Transverse colon (tissue), 4 donors: ENCODE data around the gene PLXNB2. TPM values are rescaled to one million over a fixed set of nuclear protein-coding genes. Genes with fewer than 3 reads are reported as not detected.

ENCODE experiments used
- DNase-seq: peaks from one replicate; pipeline ENCODE4 v3.0.0-alpha.2; 2019
- H3K27ac ChIP-seq, 4 donors: fragments of 200-600 bp; sonication (generic); 2 replicates each; pipeline ENCODE4 v1.5.1; 2016 to 2018; ENCODE audit warnings: inconsistent platforms in 4 of 4
- H3K27me3 ChIP-seq: fragments of 200-600 bp; sonication (generic); 2 replicates; pipeline ENCODE4 v1.5.1; 2017; ENCODE audit warnings: inconsistent platforms
- H3K36me3 ChIP-seq, 4 donors: fragments of 200-600 bp; sonication (generic); 2 replicates each; pipeline ENCODE4 v1.5.1; 2017 to 2019; ENCODE audit warnings: inconsistent platforms in 4 of 4
- H3K4me1 ChIP-seq, 4 donors: fragments of 200-600 bp; sonication (generic); 2 replicates each; pipeline ENCODE4 v1.5.1; 2017 to 2020; ENCODE audit warnings: inconsistent platforms in 4 of 4
- H3K4me3 ChIP-seq, 4 donors: fragments of 200-600 bp; sonication (generic); 1 replicate in 1 of 4; 2 replicates in 3 of 4; pipeline versions ENCODE4 v1.5.1 to v1.6.1; 2017 to 2019; ENCODE audit warnings: inconsistent platforms in 4 of 4
- H3K9me3 ChIP-seq, 2 donors: fragments of 200-600 bp; sonication (generic); 2 replicates each; pipeline ENCODE4 v1.5.1; 2017 to 2019; ENCODE audit warnings: inconsistent platforms in 2 of 2
- CTCF ChIP-seq, 5 experiments: fragments of 200-600 bp in 3 of 5; fragments of 450-650 bp in 2 of 5; sonication (generic) in 3 of 5; IDR thresholded peaks; 1 replicate in 2 of 5; 2 replicates in 3 of 5; pipeline ENCODE4 v1.5.1; 2016 to 2017; ENCODE audit warnings: antibody characterized with exemption in 5 of 5, inconsistent platforms in 3 of 5, mild to moderate bottlenecking in 2 of 5, moderate library complexity in 1 of 5
- EP300 ChIP-seq: sonication (generic); formaldehyde crosslinking; IDR thresholded peaks from one replicate; pipeline ENCODE4 v1.6.1; 2017; ENCODE audit warnings: antibody characterized with exemption, low read depth
- POLR2A ChIP-seq: fragments of 450-650 bp; IDR thresholded peaks from one replicate; pipeline ENCODE4 v1.6.1; 2016; ENCODE audit warnings: antibody characterized with exemption, mild to moderate bottlenecking, moderate library complexity
- POLR2AphosphoS5 ChIP-seq, 3 donors: sonication (generic); formaldehyde crosslinking; IDR thresholded peaks; one replicate each; pipeline ENCODE4 v1.6.1; 2016; ENCODE audit warnings: antibody characterized with exemption in 3 of 3
- WGBS, 2 donors: methylation state at CpG; one replicate each; pipeline ENCODE4 v1.1.5; 2018; ENCODE audit warnings: low coverage in 1 of 2; 5-methylcytosine and 5-hydroxymethylcytosine counted together
- in situ Hi-C, 4 donors: fragments of 200-750 bp; cut with MboI; loops; one replicate each; pipeline versions ENCODE4 v1.15.0 to v1.15.1; 2017; ENCODE audit warnings: low sequenced_read_pairs in 3 of 4, low pct_ligation_motif_present in 1 of 4, low pct_unique_long_range_greater_than_20kb in 1 of 4
- intact Hi-C: fragments of 100-400 bp; cut with DNase I; formaldehyde crosslinking; loops from one replicate; pipeline ENCODE4 v1.15.1; 2023; ENCODE audit warnings: low total_unique reads
- total RNA-seq, 4 donors: library from RNA; depleted of rRNA; stranded (reverse); fragments of >200 nt; gene quantifications; one replicate each; pipeline ENCODE4 v1.1.0, GENCODE V29; 2016

The PLXNB2 gene
- total RNA-seq, 4 donors from 2014 or later: 305 to 880 (median 460) TPM

DNA sequence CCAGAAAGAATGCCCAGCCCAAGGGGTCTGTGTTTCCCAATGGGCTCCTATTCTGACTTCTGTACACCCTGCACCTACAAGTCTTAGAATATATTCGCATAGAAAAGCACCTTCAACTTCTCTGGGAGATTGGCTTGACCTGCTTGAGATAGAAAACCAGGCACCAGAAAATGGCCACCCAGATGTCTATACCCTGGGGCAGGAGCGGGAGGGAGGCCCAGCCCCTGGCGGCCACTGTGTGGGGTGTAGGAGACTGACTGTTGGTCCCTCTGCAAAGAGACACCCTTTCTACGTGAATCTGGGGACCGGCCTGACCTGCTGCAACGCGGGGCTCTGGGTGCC is 10.9 kb upstream of the PLXNB2 start:
- DNase-seq: no peak
- Histone ChIP-seq H3K27ac (no peak overlapping the region), H3K9me3 (no peaks in the 10 kb centered on the region), H3K36me3 (no peaks in the 10 kb centered on the region), H3K4me3 (no peak overlapping the region), H3K27me3 (no peaks in the 10 kb centered on the region), H3K4me1 (peaks cover 6 to 15% (median 12%) of the 10 kb centered on the region in 4 donors)
- WGBS, 2 donors: 84 to 100% methylated on average over 1 to 7 of the region's 7 CpGs
- TF ChIP-seq POLR2A: no peak
- TF ChIP-seq EP300: no peak
- no peak for TF ChIP-seq POLR2AphosphoS5 (IDR thresholded peaks at IDR 0.05)
- no peak for TF ChIP-seq CTCF (IDR thresholded peaks at IDR 0.05)
- intact Hi-C loops (no loop called here), in situ Hi-C loops (no loop called here)

GRCh38 chr22:50317674-50318073 is 10.2 kb upstream of the PLXNB2 start:
- H3K27ac ChIP-seq: no peak overlapping the region
- no peaks in the 10 kb centered on the region for H3K36me3 ChIP-seq
- no peaks in the 10 kb centered on the region for H3K27me3 ChIP-seq
- no peaks in the 10 kb centered on the region for H3K9me3 ChIP-seq
- H3K4me3 ChIP-seq: no peak overlapping the region
- DNase-seq: no peak
- no peak for TF ChIP-seq POLR2A
- no peak for TF ChIP-seq POLR2AphosphoS5 (IDR thresholded peaks at IDR 0.05)
- intact Hi-C loops: no loop called here
- peaks cover 6 to 15% (median 12%) of the 10 kb centered on the region in 4 donors for H3K4me1 ChIP-seq
- 86% methylated on average over 7 of the region's 7 CpGs; no CpG with 5 or more reads in 1 of the 2 donors for WGBS, 2 donors
- in situ Hi-C loops: no loop called here

- H3K27me3 ChIP-seq: no peaks in the 10 kb centered on the region
Observed at GRCh38 chr22:50317178-50317577, 9.7 kb upstream of the PLXNB2 start.

GRCh38 chr22:50316114-50317065 is 8.9 kb upstream of the PLXNB2 start:
- no peak for DNase-seq
- intact Hi-C loops (no loop called here), in situ Hi-C loops (no loop called here)
- Histone ChIP-seq H3K27ac (no peak overlapping the region), H3K4me1 (peaks cover 6 to 15% (median 12%) of the 10 kb centered on the region in 4 donors), H3K9me3 (no peaks in the 10 kb centered on the region), H3K36me3 (no peaks in the 10 kb centered on the region), H3K4me3 (no peak overlapping the region), H3K27me3 (no peaks in the 10 kb centered on the region)
- 89% methylated on average over 12 of the region's 45 CpGs; no CpG with 5 or more reads in 1 of the 2 donors for WGBS, 2 donors
- TF ChIP-seq EP300 (no peak), CTCF (IDR thresholded peaks at IDR 0.05) (no peak), POLR2AphosphoS5 (IDR thresholded peaks at IDR 0.05) (no peak), POLR2A (no peak)

More at GRCh38 chr22:50317178-50317577, 9.7 kb upstream of the PLXNB2 start:
- H3K4me1 ChIP-seq: peaks cover 6 to 15% (median 12%) of the 10 kb centered on the region in 4 donors
- intact Hi-C loops: no loop called here
- no peak overlapping the region for H3K27ac ChIP-seq
- in situ Hi-C loops: no loop called here
- no peak overlapping the region for H3K4me3 ChIP-seq
- no peaks in the 10 kb centered on the region for H3K9me3 ChIP-seq
- no peak for DNase-seq
- WGBS, 2 donors: 89% methylated on average over 8 of the region's 9 CpGs; no CpG with 5 or more reads in 1 of the 2 donors
- TF ChIP-seq CTCF (IDR thresholded peaks at IDR 0.05) (no peak), POLR2AphosphoS5 (IDR thresholded peaks at IDR 0.05) (no peak), POLR2A (no peak), EP300 (no peak)
- no peaks in the 10 kb centered on the region for H3K36me3 ChIP-seq
